ENCODE data around the gene PLLP. TPM values are rescaled to one million over a fixed set of nuclear protein-coding genes. Genes with fewer than 3 reads are reported as not detected.

PLLP gene
- total RNA-seq, 2 experiments from 2014 or later, result 0.25 to 0.41 TPM

- Mint-ChIP-seq H3K9me3 (no peaks in the 10 kb centered on the region), H3K4me3 (no peak overlapping the region), H3K36me3 (ENCODE audit: low read depth) (peaks cover 2% of the 10 kb centered on the region), H3K4me1 (ENCODE audit: low read depth) (peaks cover 20% of the 10 kb centered on the region), H3K27ac (no peak overlapping the region), H3K27me3 (ENCODE audit: low read depth) (no peaks in the 10 kb centered on the region)
- no peak for DNase-seq
- CTCF ChIA-PET, result interaction anchor here (0.7 kb wide), 2 partner anchors 8 to 130 kb away, joined by 3 to 6 read pairs; no protein-coding TSS in a partner anchor
- intact Hi-C loops (cut with micrococcal nuclease), result no loop called here
Measured at GRCh38 chr16:57258910-57259475, 25.5 kb downstream of the PLLP start.

GRCh38 chr16:57258226-57258909, 26.1 kb downstream of the PLLP start:
- H3K36me3 Mint-ChIP-seq (ENCODE audit: low read depth), result peaks cover 2% of the 10 kb centered on the region
- peaks cover 20% of the 10 kb centered on the region for H3K4me1 Mint-ChIP-seq (ENCODE audit: low read depth)
- no peak overlapping the region for H3K27ac Mint-ChIP-seq
- no peak overlapping the region for H3K4me3 Mint-ChIP-seq
- H3K27me3 Mint-ChIP-seq (ENCODE audit: low read depth), result no peaks in the 10 kb centered on the region
- CTCF ChIA-PET, result no interaction called here
- no peak for DNase-seq
- no peaks in the 10 kb centered on the region for H3K9me3 Mint-ChIP-seq
- intact Hi-C loops (cut with micrococcal nuclease), result no loop called here

- no peaks in the 10 kb centered on the region for H3K27me3 Mint-ChIP-seq (ENCODE audit: low read depth)
- no peaks in the 10 kb centered on the region for H3K9me3 Mint-ChIP-seq
- CTCF ChIA-PET, result interaction anchor here (0.6 to 0.9 kb wide), 2 partner anchors 24 to 808 kb away, joined by 3 to 4 read pairs; no protein-coding TSS in a partner anchor
- H3K4me3 Mint-ChIP-seq, result no peak overlapping the region
- peaks cover 20% of the 10 kb centered on the region for H3K4me1 Mint-ChIP-seq (ENCODE audit: low read depth)
- H3K36me3 Mint-ChIP-seq (ENCODE audit: low read depth), result peaks cover 5% of the 10 kb centered on the region
- DNase-seq, result no peak
- intact Hi-C loops (cut with micrococcal nuclease), result no loop called here
- H3K27ac Mint-ChIP-seq, result no peak overlapping the region
Measured at GRCh38 chr16:57257455-57258070, 26.9 kb downstream of the PLLP start.

GRCh38 chr16:57256601-57257395, 27.7 kb downstream of the PLLP start:
- intact Hi-C loops (cut with micrococcal nuclease), result no loop called here
- Mint-ChIP-seq H3K36me3 (ENCODE audit: low read depth) (peaks cover 10% of the 10 kb centered on the region), H3K9me3 (no peaks in the 10 kb centered on the region), H3K27me3 (ENCODE audit: low read depth) (no peaks in the 10 kb centered on the region), H3K4me3 (no peak overlapping the region), H3K27ac (no peak overlapping the region), H3K4me1 (ENCODE audit: low read depth) (peaks cover 20% of the 10 kb centered on the region)
- DNase-seq, result no peak
- CTCF ChIA-PET, result interaction anchor here (0.9 to 1.4 kb wide), 2 partner anchors 23 to 161 kb away, joined by 3 to 5 read pairs; no protein-coding TSS in a partner anchor

GRCh38 chr16:57255686-57256415, 28.6 kb downstream of the PLLP start:
- peaks cover 19% of the 10 kb centered on the region for H3K4me1 Mint-ChIP-seq (ENCODE audit: low read depth)
- no peaks in the 10 kb centered on the region for H3K27me3 Mint-ChIP-seq (ENCODE audit: low read depth)
- CTCF ChIA-PET, result interaction anchor here (1.1 to 1.4 kb wide), 2 partner anchors 10 to 162 kb away, joined by 3 to 5 read pairs; partner anchors contain the start of gene ARL2BP
- peak overlapping the region; percentile 56 for H3K27ac Mint-ChIP-seq
- intact Hi-C loops (cut with micrococcal nuclease), result no loop called here
- DNase-seq, result no peak
- peaks cover 13% of the 10 kb centered on the region for H3K36me3 Mint-ChIP-seq (ENCODE audit: low read depth)
- H3K4me3 Mint-ChIP-seq, result no peak overlapping the region
- no peaks in the 10 kb centered on the region for H3K9me3 Mint-ChIP-seq

- H3K36me3 Mint-ChIP-seq (ENCODE audit: low read depth), result peaks cover 16% of the 10 kb centered on the region
- intact Hi-C loops (cut with micrococcal nuclease), result no loop called here
- no peaks in the 10 kb centered on the region for H3K27me3 Mint-ChIP-seq (ENCODE audit: low read depth)
- no peak for DNase-seq
- no peak overlapping the region for H3K4me3 Mint-ChIP-seq
- H3K27ac Mint-ChIP-seq, result no peak overlapping the region
- peaks cover 3% of the 10 kb centered on the region for H3K4me1 Mint-ChIP-seq (ENCODE audit: low read depth)
- H3K9me3 Mint-ChIP-seq, result no peaks in the 10 kb centered on the region
- CTCF ChIA-PET, result interaction anchor here (0.7 kb wide), 1 partner anchor 356 kb away, joined by 7 read pairs; no protein-coding TSS in a partner anchor
Measured at GRCh38 chr16:57253466-57253865, 31.0 kb downstream of the PLLP start.

- no peak overlapping the region for H3K27ac Mint-ChIP-seq
- CTCF ChIA-PET, result interaction anchor here (0.6 kb wide), 1 partner anchor 315 kb away, joined by 3 read pairs; no protein-coding TSS in a partner anchor
- H3K4me3 Mint-ChIP-seq, result no peak overlapping the region
- no peaks in the 10 kb centered on the region for H3K4me1 Mint-ChIP-seq (ENCODE audit: low read depth)
- peaks cover 18% of the 10 kb centered on the region for H3K36me3 Mint-ChIP-seq (ENCODE audit: low read depth)
- no peaks in the 10 kb centered on the region for H3K9me3 Mint-ChIP-seq
- no peak for DNase-seq
- H3K27me3 Mint-ChIP-seq (ENCODE audit: low read depth), result no peaks in the 10 kb centered on the region
- intact Hi-C loops (cut with micrococcal nuclease), result no loop called here
Measured at GRCh38 chr16:57252148-57252721, 32.2 kb downstream of the PLLP start.

- intact Hi-C loops (cut with micrococcal nuclease), result no loop called here
- no peak for DNase-seq
- no peak overlapping the region for H3K27ac Mint-ChIP-seq
- no peak overlapping the region for H3K4me3 Mint-ChIP-seq
- H3K27me3 Mint-ChIP-seq (ENCODE audit: low read depth), result no peaks in the 10 kb centered on the region
- peaks cover 18% of the 10 kb centered on the region for H3K36me3 Mint-ChIP-seq (ENCODE audit: low read depth)
- no peaks in the 10 kb centered on the region for H3K4me1 Mint-ChIP-seq (ENCODE audit: low read depth)
- H3K9me3 Mint-ChIP-seq, result no peaks in the 10 kb centered on the region
- CTCF ChIA-PET, result interaction anchor here (0.6 to 1.1 kb wide), 2 partner anchors 29 to 314 kb away, joined by 3 read pairs; no protein-coding TSS in a partner anchor
Measured at GRCh38 chr16:57251352-57251751, 33.1 kb downstream of the PLLP start.

GRCh38 chr16:57245472-57246113, 38.9 kb downstream of the PLLP start:
- CTCF ChIA-PET, result interaction anchor here (0.6 to 1.8 kb wide), 7 partner anchors 8 to 171 kb away, joined by 3 to 8 read pairs (median 4); no protein-coding TSS in a partner anchor
- H3K4me3 Mint-ChIP-seq, result peak overlapping the region; percentile 93
- no peaks in the 10 kb centered on the region for H3K9me3 Mint-ChIP-seq
- DNase-seq, result no peak
- H3K4me1 Mint-ChIP-seq (ENCODE audit: low read depth), result peaks cover 16% of the 10 kb centered on the region
- no peak overlapping the region for H3K27ac Mint-ChIP-seq
- H3K27me3 Mint-ChIP-seq (ENCODE audit: low read depth), result no peaks in the 10 kb centered on the region
- intact Hi-C loops (cut with micrococcal nuclease), result loop anchor here (1.0 to 2.0 kb wide), 5 partner anchors 21 to 292 kb away; partner anchors contain the start of genes CIAPIN1, COQ9 and PLLP
- H3K36me3 Mint-ChIP-seq (ENCODE audit: low read depth), result peaks cover 4% of the 10 kb centered on the region

GRCh38 chr16:57244767-57245471, 39.6 kb downstream of the PLLP start, which contains the start of gene ARL2BP:
Gene ARL2BP, plus strand, starts transcription at chr16:57245259. Its CDS starts 109 bp downstream, at chr16:57245368.
- peaks cover 16% of the 10 kb centered on the region for H3K4me1 Mint-ChIP-seq (ENCODE audit: low read depth)
- intact Hi-C loops (cut with micrococcal nuclease), result loop anchor here (1.0 to 2.0 kb wide), 8 partner anchors 21 to 292 kb away; partner anchors contain the start of genes CIAPIN1, COQ9, PLLP and PSME3IP1

More at GRCh38 chr16:57244767-57245471, 39.6 kb downstream of the PLLP start, which contains the start of gene ARL2BP:
- CTCF ChIA-PET, result interaction anchor here (1.0 to 1.8 kb wide), 5 partner anchors 8 to 172 kb away, joined by 3 to 6 read pairs (median 4); no protein-coding TSS in a partner anchor
- peak; percentile 98 for DNase-seq
- Mint-ChIP-seq H3K27me3 (ENCODE audit: low read depth) (no peaks in the 10 kb centered on the region), H3K27ac (peak within 1 kb of the TSS; percentile 91), H3K9me3 (no peaks in the 10 kb centered on the region), H3K4me3 (peak within 1 kb of the TSS; percentile 93), H3K36me3 (ENCODE audit: low read depth) (peaks cover 4% of the 10 kb centered on the region)
